Measurements from ENCODE around the gene LAG3.
"Not testable (repeated sequence)": the region's sequence is repeated elsewhere in the genome, so short reads cannot be mapped to it uniquely, and the experiment has no call there.

Gene LAG3

GRCh38 chr12:6772331-6772695, at the start of gene LAG3:
Gene LAG3 (plus strand): TSS chr12:6772520. CDS start chr12:6772853, 333 bp downstream.
- no peak for DNase-seq (ENCODE audit: low spot score)

GRCh38 chr12:6722863-6723262, 49.5 kb upstream of the LAG3 start:
- no peak for DNase-seq (ENCODE audit: low spot score)

- DNase-seq (ENCODE audit: low spot score) = peak; percentile 98
Observed at GRCh38 chr12:6723607-6724408, 48.5 kb upstream of the LAG3 start, which contains the start of gene COPS7A. Gene COPS7A (plus strand): TSS chr12:6724046. CDS start chr12:6724657, 611 bp downstream.

- DNase-seq (ENCODE audit: low spot score) = no peak
Observed at GRCh38 chr12:6724409-6724797, 47.9 kb upstream of the LAG3 start.

GRCh38 chr12:6725350-6725749, 47.0 kb upstream of the LAG3 start:
- DNase-seq (ENCODE audit: low spot score) = no peak

GRCh38 chr12:6729186-6729585, 43.1 kb upstream of the LAG3 start:
- no peak for DNase-seq (ENCODE audit: low spot score)

- no peak for DNase-seq (ENCODE audit: low spot score)
Observed at GRCh38 chr12:6730169-6730568, 42.2 kb upstream of the LAG3 start.

- no peak for DNase-seq (ENCODE audit: low spot score)
Observed at GRCh38 chr12:6734506-6735387, 37.6 kb upstream of the LAG3 start.

- no peak for DNase-seq (ENCODE audit: low spot score)
Observed at GRCh38 chr12:6735448-6736191, 36.7 kb upstream of the LAG3 start.

- DNase-seq (ENCODE audit: low spot score) = no peak
Observed at GRCh38 chr12:6736754-6737153, 35.6 kb upstream of the LAG3 start.

- not testable (repeated sequence) for DNase-seq (ENCODE audit: low spot score)
Observed at GRCh38 chr12:6742080-6742479, 30.2 kb upstream of the LAG3 start.

GRCh38 chr12:6742834-6743233, 29.5 kb upstream of the LAG3 start:
- DNase-seq (ENCODE audit: low spot score) = no peak

GRCh38 chr12:6743300-6743699, 29.0 kb upstream of the LAG3 start:
- not testable (repeated sequence) for DNase-seq (ENCODE audit: low spot score)

- DNase-seq (ENCODE audit: low spot score) = no peak
Observed at GRCh38 chr12:6745741-6746525, 26.4 kb upstream of the LAG3 start.

GRCh38 chr12:6747216-6747615, 25.1 kb upstream of the LAG3 start:
- no peak for DNase-seq (ENCODE audit: low spot score)

GRCh38 chr12:6748761-6749160, 23.6 kb upstream of the LAG3 start:
- DNase-seq (ENCODE audit: low spot score) = no peak

- DNase-seq (ENCODE audit: low spot score) = no peak
Observed at GRCh38 chr12:6750506-6750905, 21.8 kb upstream of the LAG3 start.

GRCh38 chr12:6751767-6752166, 20.6 kb upstream of the LAG3 start:
- DNase-seq (ENCODE audit: low spot score) = no peak

GRCh38 chr12:6752167-6752920, 20.0 kb upstream of the LAG3 start:
- peak; percentile 65 for DNase-seq (ENCODE audit: low spot score)

GRCh38 chr12:6752921-6753771, 19.2 kb upstream of the LAG3 start, which contains the start of gene MLF2:
Gene MLF2 (minus strand): TSS chr12:6753141. CDS start chr12:6752334, 807 bp downstream.
- DNase-seq (ENCODE audit: low spot score) = peak; percentile 100
